A549 treated with Mapracorat at 1 μM for 4 hours (cell line): Measurements from ENCODE around the gene TMEM38B. TPM values are rescaled to one million over a fixed set of nuclear protein-coding genes. Genes with fewer than 3 reads are reported as not detected.

Experiments
- total RNA-seq: library from RNA; stranded (reverse); fragments of 200-300 nt; extraction: Qiagen RNA extraction; gene quantifications from 5 replicates; pipeline ENCODE4 v1.2.3, GENCODE V29; 2022

The TMEM38B gene, protein sequence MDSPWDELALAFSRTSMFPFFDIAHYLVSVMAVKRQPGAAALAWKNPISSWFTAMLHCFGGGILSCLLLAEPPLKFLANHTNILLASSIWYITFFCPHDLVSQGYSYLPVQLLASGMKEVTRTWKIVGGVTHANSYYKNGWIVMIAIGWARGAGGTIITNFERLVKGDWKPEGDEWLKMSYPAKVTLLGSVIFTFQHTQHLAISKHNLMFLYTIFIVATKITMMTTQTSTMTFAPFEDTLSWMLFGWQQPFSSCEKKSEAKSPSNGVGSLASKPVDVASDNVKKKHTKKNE
- 12.0 to 16.4 TPM (median 14.3 TPM) in 5 replicates for total RNA-seq

DNA sequence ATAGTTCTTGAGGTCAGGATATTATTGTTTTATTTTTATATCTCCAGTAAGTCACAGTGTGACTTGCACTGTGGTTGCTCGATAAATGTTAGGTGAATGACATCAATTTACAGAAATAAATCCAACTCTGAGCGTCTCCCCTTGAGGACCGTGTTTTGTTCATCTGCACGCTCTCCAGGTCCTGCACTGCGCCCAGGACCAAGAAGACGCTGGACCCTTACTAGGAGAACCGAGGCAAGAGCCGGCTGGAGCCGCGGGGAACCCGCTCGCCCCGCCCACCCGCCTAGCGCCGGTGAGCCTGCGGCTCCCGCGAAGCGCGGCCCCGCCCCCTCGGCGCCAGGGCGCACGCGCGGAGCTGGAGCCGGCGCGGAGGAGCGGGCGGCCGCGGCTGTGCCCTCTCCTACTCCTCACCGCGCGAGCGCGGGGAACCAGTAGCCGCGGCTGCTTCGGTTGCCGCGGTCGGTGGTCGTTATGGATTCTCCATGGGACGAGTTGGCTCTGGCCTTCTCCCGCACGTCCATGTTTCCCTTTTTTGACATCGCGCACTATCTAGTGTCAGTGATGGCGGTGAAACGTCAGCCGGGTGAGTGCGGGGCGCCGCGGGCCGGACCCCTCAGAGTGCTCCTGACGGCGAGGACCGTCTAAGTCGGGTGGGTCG lies at the start of gene TMEM38B:
Gene TMEM38B, plus strand, starts transcription at position 352 of the 658 bp plus-strand sequence. Its CDS starts 120 bp downstream, at position 472.

DNA sequence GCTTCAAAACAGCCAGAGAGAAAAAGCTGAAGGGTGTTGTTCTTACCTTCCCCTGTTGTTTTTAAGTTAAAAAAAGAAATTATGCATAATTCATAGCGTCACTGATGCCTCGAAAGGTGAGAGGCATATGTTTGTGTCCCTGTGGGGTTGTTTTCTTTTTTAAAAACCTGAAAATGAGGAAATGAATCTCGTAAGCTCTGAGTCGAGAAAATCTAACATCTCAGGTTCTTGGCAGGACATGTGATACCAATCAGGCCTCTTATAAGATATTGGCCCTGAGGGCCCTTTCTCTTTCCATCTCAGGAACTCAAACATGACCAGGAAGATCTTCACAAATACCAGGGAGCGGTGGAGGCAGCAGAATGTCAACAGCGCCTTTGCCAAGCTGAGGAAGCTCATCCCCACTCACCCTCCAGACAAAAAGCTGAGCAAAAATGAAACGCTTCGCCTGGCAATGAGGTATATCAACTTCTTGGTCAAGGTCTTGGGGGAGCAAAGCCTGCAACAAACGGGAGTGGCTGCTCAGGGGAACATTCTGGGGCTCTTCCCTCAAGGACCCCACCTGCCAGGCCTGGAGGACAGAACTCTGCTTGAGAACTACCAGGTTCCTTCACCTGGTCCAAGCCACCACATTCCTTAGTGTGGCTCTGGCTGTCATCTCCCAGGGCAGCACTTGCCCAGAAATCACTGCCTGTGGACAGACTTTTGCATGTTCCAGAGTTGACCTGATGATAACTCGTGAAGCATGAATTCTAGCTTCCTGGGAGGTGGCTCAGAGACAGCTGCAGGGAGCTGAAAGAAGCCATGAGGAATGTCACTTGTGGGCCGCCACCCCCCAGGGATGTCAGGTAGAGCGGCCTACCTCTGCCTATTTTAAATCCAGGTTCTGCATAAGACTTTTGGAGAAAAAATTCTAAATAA lies 31.9 kb upstream of the TMEM38B start, which contains the start of gene TAL2:
Gene TAL2, plus strand, starts transcription at position 274 of the 921 bp plus-strand sequence. Its CDS starts 40 bp downstream, at position 314.

Other genes starting within 250 kb of the TMEM38B start
- gene FSD1L, start 246.5 kb upstream of the TMEM38B start, total RNA-seq = 3.3 to 4.9 TPM (median 4.1 TPM) in 5 replicates
- 6.1 to 8.8 TPM (median 7.7 TPM) in 5 replicates for gene FKTN, start 136.4 kb upstream of the TMEM38B start, total RNA-seq
- 0.30 to 0.41 TPM in 2 of 5 replicates, not detected in the others for gene TAL2, start 32.1 kb upstream of the TMEM38B start, total RNA-seq